ENCODE data around the gene HIPK1.

HIPK1 gene

DNA sequence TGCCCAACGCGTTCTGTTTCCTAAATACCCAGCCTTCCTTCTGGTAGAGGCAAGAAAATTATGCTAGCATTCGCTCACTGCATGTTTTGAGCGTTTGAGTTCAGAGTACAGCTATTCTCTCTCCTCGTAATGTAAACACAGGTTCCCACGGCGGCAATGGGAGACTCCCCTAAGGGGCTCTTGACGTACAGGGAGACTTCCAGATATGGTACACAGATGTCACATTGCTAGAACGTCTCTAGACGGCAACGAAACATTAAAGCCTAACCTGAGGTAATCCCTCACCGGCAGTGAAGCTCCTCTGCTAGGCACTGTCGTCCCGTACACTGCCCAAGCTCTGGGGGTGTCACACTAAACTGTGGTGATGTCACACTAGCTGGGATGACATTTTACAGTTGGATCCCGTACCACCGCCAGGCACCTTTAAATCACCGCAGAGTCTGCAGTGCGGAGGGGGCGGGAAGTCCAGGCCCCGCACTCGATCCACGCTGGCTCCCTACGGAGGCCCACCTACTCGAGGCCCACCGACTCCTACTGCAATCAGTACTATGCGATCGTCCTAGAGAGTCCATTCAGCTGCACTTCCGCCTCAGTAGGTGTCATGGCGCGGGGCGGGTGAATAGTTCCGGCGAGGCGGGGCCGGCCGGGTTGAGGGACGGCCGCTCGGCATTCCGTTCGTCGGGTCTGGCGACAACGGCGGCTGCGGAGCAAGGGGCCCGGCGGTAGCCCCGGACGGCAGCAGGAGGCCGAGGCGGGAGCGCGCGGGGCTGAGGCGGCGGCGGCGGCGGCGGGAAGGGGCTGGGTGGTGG is at the start of gene HIPK1:
Gene HIPK1, plus strand, starts transcription at position 384 of the 809 bp plus-strand sequence.
- DNase-seq: peak; percentile 85 to 98 (median 92)

- no peak for DNase-seq
Observed at GRCh38 chr1:113879739-113880038, 49.4 kb upstream of the HIPK1 start.

DNA sequence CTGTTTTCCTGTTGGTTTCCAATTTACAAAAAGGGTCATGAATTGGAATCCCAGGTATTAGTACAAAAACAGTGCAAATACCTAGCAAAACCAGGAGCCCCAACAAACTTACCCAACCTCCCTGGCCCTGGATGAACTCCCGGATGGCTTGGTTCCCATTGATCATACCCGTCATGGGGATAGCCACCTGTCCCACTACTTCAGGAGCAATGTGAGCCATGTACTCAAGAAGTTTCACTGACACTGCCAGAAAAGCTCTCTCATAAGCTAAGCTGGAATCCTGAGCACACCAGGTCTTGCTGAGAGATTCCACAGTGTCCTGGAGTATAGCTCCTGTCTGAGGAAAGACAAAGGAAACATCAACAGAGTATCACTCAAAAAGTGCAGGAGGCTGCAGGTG is 47.5 kb upstream of the HIPK1 start:
- DNase-seq: no peak

GRCh38 chr1:113886417-113887401 is 42.4 kb upstream of the HIPK1 start:
- DNase-seq: no peak

DNA sequence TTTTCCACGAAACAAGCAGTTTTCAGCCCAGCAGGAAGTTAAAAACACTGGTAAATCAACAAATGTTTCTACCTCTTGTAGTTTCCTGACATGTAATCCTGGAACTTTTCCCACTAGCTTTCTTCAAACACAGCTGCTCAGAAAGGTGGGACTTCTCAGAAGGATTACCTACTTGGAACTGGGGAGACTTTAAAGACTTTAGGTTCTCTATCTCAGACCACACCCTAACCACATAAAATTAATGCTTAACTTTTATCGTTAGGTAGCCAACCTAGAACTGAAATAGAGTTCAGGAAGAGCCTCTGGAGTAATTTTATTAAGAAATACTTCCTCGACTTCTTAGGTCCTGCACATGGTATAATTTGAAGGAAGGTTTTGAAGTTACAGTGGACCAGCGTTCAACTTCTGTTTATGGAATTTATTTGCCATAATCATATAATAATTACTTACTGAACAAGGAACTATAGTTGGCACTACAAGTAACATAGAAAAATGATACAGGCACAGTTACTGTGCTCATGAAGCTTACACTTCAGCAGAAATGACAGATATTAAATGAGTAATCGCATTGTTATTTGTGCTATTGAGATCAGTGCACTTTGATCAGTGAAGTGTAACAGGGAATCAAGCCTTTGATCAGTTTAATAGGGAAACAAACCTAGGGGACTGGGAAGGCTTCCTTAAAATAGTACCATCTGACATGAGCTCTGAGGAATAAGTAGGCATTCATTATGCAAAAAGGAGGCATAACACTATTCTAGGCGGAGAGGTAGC is 41.5 kb upstream of the HIPK1 start, which contains the start of gene BCL2L15:
Gene BCL2L15, minus strand, starts transcription at position 180 of the 774 bp plus-strand sequence. CDS start 206 bp downstream, outside the sequence.
- no peak for DNase-seq

GRCh38 chr1:113890816-113891215 is 38.3 kb upstream of the HIPK1 start:
- no peak for DNase-seq

- DNase-seq: no peak
Observed at GRCh38 chr1:113891631-113892220, 37.4 kb upstream of the HIPK1 start.

GRCh38 chr1:113893267-113893666 is 35.9 kb upstream of the HIPK1 start:
- no peak for DNase-seq

DNA sequence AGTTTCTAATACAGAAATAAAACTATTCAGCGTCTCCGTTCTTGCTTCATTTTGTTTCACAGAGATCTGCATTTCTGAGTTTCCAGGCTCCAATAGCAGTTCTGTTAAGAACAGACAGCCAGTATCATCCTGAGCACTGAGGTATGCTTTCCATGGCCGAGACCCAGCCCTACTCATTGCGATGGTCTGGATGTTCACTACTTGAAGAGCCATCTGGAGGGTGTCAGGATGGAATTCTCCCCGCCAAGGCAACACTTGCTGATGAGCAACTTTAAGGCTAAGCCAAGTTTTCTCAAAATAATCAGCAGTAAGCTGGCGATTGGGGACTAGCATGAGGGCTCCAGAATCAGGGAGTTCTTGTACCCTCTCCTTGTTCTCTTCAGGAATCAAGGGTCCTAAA is 34.0 kb upstream of the HIPK1 start:
- no peak for DNase-seq

GRCh38 chr1:113895961-113896360 is 33.2 kb upstream of the HIPK1 start:
- DNase-seq: no peak

- no peak for DNase-seq
Observed at GRCh38 chr1:113898241-113898814, 30.8 kb upstream of the HIPK1 start.

DNA sequence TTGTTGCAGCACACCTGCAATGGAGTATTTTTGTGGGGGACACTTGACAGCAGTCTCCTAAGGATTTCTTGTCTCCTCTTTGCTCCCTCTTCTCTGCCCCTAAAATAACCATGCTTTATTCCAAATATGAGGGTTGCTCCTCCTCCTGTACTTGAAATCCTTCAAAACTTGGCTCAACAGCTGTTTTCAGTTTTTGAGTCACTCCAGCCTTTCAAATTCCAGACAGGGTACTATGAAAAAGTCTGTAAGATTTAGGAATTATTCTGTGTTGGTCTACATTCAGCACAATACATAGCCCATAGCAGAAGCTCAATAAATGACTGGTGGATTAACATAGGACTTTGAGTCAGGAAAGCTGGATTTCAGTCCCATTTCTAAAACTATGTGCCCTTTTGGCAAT is 30.0 kb upstream of the HIPK1 start:
- DNase-seq: no peak

GRCh38 chr1:113901191-113901590 is 27.9 kb upstream of the HIPK1 start:
- DNase-seq: no peak

DNA sequence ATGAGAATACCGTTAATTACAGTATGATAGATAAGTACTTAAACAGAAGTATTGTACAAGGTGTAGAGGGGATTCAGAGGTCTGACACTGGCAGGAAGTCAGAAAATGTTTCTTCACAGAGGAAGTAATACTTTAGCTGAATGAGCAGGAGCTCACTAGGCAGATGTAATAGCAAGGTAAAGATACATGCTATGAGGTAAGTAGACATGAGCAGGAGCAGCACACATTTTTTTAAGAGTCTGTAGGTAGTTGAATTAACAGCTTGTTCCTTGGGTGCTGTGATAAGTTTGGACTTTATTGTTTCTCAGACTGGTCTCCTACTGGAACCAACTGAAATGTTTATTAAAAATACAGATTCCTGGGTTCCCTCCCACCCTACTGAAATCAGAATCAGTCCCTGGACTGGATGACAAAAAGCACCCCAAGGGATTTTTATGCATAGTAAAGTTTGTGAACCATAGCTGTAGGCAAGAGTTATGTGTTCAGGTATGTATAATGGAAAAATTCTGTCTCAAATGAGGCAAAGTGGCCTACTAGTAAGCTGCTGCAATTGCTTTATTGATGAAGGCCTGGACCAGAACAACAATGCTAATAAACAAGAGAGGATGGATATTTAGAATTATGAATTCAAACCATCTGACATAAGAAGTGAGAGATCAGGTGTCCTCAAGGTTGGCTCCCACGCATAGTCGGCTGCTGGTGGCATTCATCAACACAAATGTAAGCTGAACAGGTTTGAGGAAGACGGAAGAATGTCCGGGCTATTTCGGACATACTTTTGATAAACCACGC is 25.4 kb upstream of the HIPK1 start:
- DNase-seq: peak in 1 of 6 experiments; percentile 29

DNA sequence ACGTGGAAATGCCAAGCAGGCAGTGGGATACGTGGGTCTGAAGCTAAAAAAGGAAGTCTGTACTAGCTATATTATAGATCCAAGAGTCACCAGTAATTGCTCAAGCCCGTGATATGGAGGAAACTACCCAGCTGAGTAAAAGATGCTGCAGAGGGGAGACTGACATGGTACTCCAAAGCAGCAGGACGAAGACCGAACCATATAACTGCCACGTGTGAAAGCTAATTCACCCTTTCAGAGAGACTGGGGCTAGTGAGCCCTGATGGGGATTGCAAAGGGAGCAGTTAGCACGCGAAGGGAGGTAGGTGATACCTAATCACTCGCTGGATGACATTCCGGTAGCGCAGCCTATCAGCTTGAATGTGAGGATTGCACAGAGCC is 24.8 kb upstream of the HIPK1 start:
- peak in 1 of 6 experiments; percentile 47 for DNase-seq

- peak; percentile 88 to 96 (median 96) for DNase-seq
Observed at GRCh38 chr1:113904674-113905434, 24.3 kb upstream of the HIPK1 start, which contains the start of the genes AP4B1 and DCLRE1B. Gene AP4B1 (minus strand): TSS chr1:113904799. CDS start chr1:113904717, 82 bp downstream. Gene DCLRE1B (plus strand): TSS chr1:113905326. CDS start chr1:113905587, 261 bp downstream.

DNA sequence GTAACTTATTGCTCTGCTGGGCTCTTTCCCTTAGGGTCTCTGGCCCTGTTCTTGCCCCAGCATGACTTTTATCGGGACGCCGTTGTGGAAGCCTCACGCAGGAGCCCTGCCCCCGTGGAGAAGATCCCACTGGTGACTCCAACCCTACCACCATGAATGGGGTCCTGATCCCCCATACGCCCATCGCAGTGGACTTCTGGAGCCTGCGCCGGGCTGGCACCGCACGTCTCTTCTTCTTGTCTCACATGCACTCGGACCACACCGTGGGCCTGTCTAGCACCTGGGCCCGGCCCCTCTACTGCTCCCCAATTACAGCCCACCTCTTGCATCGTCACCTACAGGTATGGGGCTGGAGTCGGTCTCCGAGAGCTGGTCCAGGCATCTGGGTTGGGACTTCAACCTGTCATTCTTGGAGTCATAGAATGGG is 23.7 kb upstream of the HIPK1 start:
- DNase-seq: peak in 2 of 6 experiments; percentile 10 to 29

- no peak for DNase-seq
Observed at GRCh38 chr1:113912594-113913311, 16.4 kb upstream of the HIPK1 start.

GRCh38 chr1:113913312-113913668 is 15.8 kb upstream of the HIPK1 start:
- DNase-seq: no peak

All from stimulated activated naive CD4-positive, alpha-beta T cell (primary cell).